Measurements from ENCODE around the gene BPIFB2.
A peak's percentile ranks its signal among the peaks of the same experiment; 100 is the strongest.
"Not testable (repeated sequence)": the region's sequence is repeated elsewhere in the genome, so short reads cannot be mapped to it uniquely, and the experiment has no call there.

BPIFB2 gene

DNA sequence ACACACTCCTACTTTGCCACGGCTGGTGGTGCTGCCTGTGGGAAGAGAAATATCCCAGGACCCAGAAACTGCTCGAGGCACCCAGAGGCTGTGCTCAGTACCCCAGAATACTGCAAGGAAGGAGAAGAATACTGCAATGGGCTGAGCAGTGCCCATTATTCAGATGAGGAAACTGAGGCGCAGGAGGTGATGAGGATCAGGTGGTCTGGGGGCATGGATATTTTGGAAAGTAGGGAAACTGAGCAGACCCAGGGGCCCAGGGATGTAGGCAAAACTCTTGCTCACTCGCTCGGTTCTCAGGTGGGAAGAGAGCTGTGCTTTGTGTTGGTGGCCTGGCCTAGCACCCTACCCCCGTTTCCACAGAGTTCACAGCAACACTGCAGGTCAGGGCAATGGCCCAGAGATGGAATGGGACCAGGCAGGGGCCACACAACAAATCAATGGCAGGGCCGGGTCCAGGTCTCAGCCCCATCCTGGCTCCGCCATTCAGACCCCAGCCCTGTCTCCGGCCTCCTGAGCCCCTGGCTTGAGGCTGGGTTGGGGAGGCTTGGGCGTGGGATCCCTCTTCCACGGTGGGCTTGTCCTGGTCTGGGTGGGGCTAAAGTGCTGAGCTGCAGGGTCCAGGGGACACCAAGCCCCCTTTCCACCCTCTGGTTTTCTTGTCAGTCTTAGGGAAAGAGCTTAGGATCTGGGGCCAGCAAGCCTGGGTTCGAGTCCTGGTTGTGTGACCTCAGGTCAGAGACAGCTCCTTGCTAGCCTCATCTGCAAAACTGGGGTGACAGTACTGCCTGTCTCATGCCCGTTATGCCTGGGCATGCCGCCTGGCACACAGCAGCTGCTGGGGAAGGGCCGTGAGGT, 37.2 kb upstream of the BPIFB2 start:
- no peak for DNase-seq (ENCODE audit: low read depth, low spot score)

- DNase-seq (ENCODE audit: low read depth, low spot score) = no peak
Measured at GRCh38 chr20:32970973-32971300, 36.6 kb upstream of the BPIFB2 start.

- no peak for DNase-seq (ENCODE audit: low read depth, low spot score)
Measured at GRCh38 chr20:32971703-32972161, 35.8 kb upstream of the BPIFB2 start.

GRCh38 chr20:32972181-32973076, 35.1 kb upstream of the BPIFB2 start:
- no peak for DNase-seq (ENCODE audit: low read depth, low spot score)

DNA sequence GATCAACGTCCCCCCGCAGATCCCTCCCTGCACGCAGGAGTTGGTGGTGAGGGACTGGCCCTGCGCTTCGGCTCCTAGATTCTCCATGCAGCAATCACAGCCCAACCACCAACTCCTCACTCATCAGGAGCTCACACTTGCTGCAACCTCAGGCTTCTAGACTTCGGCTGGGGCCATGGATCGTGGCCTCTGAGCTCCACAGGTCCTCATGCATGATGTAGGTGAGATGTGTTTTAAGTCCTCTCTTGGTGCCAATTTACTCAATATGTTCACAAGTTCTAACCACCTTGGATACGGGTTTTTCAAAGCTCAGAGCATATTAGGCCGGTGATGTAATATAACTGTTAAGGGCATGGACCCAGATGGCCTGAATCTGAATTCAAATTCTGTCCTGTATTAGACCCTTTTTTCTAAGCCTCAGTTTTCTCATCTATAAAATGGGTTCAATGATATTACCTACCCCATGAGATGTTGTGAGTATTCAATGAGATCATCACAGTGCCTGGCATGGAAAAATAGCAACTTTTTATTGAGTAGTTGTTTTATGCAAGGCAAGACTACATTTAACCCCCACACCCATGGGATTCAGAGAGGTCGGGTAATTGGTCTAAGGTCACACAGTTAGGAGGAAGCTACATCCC, 34.3 kb upstream of the BPIFB2 start:
- peak; percentile 37 for DNase-seq (ENCODE audit: low read depth, low spot score)

DNA sequence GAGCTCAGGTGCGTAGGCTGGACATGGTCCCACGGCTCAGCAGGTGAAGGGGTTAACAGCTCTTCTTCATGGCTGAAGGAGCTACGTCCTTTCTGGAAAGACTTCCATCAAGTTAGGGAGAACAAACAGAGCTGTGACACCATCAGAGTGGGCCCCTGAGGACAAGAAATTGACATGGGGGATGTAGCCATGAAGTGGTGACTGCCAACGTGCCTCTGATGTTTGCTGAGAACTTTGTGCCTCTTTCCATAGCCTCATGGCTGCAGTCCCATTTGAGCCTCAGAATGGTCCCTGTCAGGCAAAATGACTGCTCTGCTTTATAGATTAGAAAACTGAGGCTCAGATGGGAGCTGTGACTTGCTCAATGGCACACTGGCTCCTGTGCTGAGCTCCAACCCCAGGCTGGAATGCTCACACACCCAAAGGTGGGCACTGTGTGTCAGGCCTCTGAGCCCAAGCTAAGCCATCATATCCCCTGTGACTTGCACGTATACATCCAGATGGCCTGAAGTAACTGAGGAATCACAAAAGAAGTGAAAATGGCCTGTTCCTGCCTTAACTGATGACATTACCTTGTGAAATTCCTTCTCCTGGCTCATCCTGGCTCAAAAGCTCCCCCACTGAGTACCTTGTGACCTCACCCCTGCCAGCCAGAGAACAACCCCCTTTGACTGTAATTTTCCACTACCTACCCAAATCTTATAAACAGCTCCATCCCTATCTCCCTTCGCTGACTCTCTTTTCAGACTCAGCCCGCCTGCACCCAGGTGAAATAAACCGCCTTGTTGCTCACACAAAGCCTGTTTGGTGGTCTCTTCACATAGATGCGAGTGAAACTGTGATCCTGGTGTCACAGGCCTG, 33.1 kb upstream of the BPIFB2 start:
- DNase-seq (ENCODE audit: low read depth, low spot score) = peak; percentile 49

DNA sequence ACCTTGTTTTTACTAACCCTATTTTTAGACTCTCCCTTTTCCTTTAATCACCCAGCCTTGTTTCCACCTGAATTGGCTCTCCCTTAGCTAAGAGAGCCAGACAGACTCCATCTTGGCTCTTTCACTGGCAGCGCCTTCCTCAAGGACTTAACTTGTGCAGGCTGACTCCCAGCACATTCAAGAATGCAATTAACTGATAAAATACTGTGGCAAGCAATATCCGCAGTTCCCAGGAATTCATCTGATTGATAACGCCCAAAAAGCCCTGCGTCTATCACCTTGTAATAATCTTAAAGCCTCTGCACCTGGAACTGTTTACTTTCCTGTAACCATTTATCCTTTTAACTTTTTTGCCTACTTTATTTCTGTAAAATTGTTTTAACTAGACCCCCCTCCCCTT, 32.4 kb upstream of the BPIFB2 start:
- DNase-seq (ENCODE audit: low read depth, low spot score) = not testable (repeated sequence)

- peak; percentile 65 for DNase-seq (ENCODE audit: low read depth, low spot score)
Measured at GRCh38 chr20:32975698-32976674, 31.5 kb upstream of the BPIFB2 start.

- no peak for DNase-seq (ENCODE audit: low read depth, low spot score)
Measured at GRCh38 chr20:32976746-32977145, 30.8 kb upstream of the BPIFB2 start.

DNA sequence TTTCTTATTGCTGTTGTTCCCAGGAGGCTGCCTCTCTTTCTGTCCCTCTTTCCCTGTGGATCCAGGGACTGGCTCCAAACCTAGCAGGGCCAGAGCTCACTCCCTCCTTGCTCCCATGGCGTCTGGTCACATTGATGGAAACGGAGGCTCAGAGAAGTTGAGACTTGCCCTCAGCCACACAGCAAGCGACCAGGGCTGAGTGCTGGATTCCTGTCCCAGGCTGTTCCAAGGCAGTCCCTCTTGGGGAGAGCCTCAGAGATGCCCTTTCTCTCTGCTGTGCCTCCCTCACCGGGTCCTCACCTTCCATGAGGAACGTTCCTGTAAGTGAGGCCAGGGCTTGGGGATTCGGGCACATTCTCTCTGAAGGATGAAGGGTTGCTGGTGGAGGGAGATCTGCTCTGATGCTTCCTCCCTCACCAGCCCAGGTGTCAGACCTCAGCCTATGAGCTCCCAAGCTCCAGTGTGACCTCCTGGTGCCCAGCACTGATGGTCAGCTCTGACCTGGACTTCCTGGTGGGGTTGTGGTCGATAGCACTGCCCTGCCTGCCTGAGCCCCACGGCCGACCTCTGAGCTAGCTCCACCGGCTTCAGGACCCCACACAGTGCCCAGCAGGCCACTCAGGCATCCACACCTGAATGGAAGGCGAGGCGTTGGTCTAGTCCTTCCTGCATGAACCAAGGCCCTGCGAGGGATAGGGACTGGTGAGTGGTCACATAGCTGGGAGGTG, 30.1 kb upstream of the BPIFB2 start:
- DNase-seq (ENCODE audit: low read depth, low spot score) = no peak

- DNase-seq (ENCODE audit: low read depth, low spot score) = no peak
Measured at GRCh38 chr20:32978009-32978335, 29.5 kb upstream of the BPIFB2 start.

GRCh38 chr20:32979201-32979998, 28.1 kb upstream of the BPIFB2 start:
- DNase-seq (ENCODE audit: low read depth, low spot score) = no peak

GRCh38 chr20:32980131-32980941, 27.2 kb upstream of the BPIFB2 start:
- DNase-seq (ENCODE audit: low read depth, low spot score) = no peak

GRCh38 chr20:32980990-32981389, 26.5 kb upstream of the BPIFB2 start:
- no peak for DNase-seq (ENCODE audit: low read depth, low spot score)

DNA sequence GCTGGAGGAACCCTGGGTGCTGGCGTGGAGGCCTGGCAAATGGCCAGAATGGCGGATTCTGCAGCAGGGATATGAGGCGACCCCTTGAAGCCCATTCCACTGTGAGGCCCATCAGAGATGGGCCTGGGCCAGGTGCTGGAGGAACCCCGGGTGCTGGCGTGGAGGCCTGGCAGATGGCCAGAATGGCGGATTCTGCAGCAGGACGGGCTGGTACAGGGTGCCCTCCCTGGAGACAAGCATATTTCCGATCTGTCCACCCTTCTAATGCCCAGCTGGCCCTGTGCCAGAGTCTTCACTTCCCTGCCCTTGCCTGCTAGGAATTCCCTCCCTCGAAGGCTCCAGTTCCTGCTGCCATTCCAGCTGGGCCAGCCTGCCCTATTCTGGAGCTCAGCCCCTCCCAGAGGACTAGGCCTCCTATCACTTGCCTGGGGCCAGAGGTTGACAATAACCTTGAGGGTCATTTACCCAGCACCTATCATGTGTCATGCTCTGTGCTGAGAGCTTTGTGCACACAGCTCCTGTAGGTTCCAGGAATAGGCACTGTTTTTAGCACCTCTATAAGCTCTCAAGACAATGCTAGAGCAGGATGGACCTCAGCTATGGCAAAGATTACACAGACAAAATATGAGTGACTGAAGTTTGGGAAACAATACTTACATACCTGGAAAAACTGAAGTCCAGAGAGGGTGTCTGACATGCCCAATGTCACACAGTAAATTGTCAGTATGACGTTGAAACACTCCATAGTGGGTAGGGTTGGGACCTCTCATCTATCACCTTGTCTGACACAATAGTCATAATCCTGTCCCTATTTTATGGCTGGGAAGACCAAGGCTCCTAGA, 24.7 kb upstream of the BPIFB2 start:
- no peak for DNase-seq (ENCODE audit: low read depth, low spot score)

DNA sequence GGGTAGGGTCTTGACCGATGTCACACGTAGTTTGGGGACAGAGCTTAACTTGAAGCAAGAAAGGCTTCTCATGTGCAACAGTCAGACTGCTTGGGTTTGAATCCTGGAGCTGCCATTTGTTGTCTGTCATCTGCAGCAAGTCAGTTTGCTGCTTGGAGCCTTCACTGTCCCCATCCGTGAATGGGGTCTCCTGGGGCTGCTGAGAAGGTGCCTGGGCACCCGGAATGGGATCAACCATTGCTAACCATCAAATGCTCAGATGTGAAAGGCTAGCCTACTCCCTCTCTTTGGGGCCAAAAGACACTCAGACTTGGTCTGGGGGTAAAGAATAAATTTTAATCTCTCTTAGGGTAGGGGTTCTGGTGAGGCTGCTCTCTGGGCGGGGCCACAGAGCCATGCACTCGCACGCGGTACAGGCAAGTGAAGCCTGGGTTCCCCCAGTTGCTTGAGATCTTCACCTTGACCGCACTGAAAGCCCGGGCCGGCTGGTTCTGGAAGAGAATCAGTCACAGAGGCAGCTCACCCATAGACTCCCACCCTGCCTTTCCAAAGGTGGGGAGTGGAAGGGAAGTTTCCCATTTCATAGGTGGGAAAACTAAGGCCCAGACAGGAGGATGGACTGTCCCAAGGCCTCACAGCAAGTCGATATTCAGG, 23.9 kb upstream of the BPIFB2 start:
- DNase-seq (ENCODE audit: low read depth, low spot score) = no peak

Measured in ELF-1 (cell line).